HUES6 (cell line): ENCODE data around the gene GABRP.

Experiments
- H3K27ac ChIP-seq: 2 replicates; pipeline ENCODE4 v1.7.0; 2013; ENCODE audit warnings: low read depth, mild to moderate bottlenecking, low read length, inconsistent platforms
- H3K27me3 ChIP-seq: 2 replicates; pipeline ENCODE4 v1.6.1; 2013; ENCODE audit warnings: low read length; ENCODE audit not compliant: control insufficient read depth, insufficient read depth
- H3K36me3 ChIP-seq: 2 replicates; pipeline ENCODE4 v1.6.1; 2013; ENCODE audit warnings: low read length; ENCODE audit not compliant: control insufficient read depth, insufficient read depth
- H3K4me1 ChIP-seq: 2 replicates; pipeline ENCODE4 v1.6.1; 2013; ENCODE audit warnings: low read length; ENCODE audit not compliant: control insufficient read depth, insufficient read depth
- H3K4me3 ChIP-seq: 2 replicates; pipeline ENCODE4 v1.5.1; 2013; ENCODE audit warnings: low read depth, low read length
- H3K9ac ChIP-seq: one replicate; pipeline ENCODE4 v1.6.1; 2013; ENCODE audit warnings: mild to moderate bottlenecking, low read length
- H3K9me3 ChIP-seq: 2 replicates; pipeline ENCODE4 v1.6.1; 2013; ENCODE audit warnings: low read depth, low read length; ENCODE audit not compliant: control insufficient read depth, insufficient read depth

The GABRP gene

DNA sequence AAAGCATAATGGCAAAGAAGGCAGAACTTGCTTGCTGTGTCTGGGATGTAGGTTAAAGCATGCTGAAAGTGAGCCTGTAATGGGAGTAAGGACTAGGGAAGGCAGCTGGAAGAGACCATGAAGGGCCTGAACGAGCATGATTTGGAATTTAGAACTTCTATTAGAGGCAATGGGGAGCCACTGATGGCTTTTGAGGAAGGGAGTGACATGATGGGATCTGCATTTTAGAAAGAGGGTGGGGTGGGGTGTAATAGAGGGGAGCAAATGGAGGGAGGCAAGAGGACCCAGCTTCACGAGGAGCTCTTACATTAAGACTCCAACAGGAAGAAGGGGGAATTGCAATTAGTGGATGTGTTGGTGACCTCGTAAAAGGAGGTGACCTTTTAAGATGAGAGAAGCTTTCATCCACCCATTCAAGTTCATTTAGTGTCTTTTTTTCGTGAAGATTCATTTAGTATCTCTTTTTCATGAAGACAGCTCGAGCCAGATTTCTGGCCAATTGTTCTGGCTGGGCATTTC lies 13.6 kb upstream of the GABRP start:
- no peaks in the 10 kb centered on the region for H3K27me3 ChIP-seq

DNA sequence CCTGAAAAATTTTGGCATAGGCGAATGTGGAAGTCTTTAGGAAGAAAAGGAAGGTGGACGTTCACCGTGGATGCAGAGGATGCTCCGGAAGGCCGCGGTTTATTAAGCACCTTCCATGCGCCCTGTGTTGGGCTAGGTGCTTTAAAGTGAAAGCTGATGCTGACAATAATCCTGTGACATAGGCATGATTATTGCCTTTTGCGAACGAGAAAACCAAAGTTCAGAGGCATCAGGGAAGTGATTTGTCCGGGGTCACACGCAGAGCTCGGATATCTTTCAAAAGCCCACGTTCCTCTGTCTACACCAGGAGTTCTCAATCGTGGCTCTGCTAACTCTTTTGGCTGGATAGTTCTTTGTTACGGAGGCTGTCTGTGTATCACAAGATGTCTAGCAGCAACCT lies 12.0 kb upstream of the GABRP start:
- no peaks in the 10 kb centered on the region for H3K9me3 ChIP-seq
- no peak overlapping the region for H3K4me3 ChIP-seq
- H3K27ac ChIP-seq: no peak overlapping the region
- H3K9ac ChIP-seq: no peak overlapping the region
- no peaks in the 10 kb centered on the region for H3K36me3 ChIP-seq
- no peaks in the 10 kb centered on the region for H3K27me3 ChIP-seq
- peaks cover 37% of the 10 kb centered on the region for H3K4me1 ChIP-seq

More for the DNA sequence above, 13.6 kb upstream of the GABRP start:
- H3K27ac ChIP-seq: no peak overlapping the region
- no peaks in the 10 kb centered on the region for H3K9me3 ChIP-seq
- H3K4me3 ChIP-seq: no peak overlapping the region
- H3K4me1 ChIP-seq: peaks cover 33% of the 10 kb centered on the region
- no peaks in the 10 kb centered on the region for H3K36me3 ChIP-seq
- no peak overlapping the region for H3K9ac ChIP-seq

DNA sequence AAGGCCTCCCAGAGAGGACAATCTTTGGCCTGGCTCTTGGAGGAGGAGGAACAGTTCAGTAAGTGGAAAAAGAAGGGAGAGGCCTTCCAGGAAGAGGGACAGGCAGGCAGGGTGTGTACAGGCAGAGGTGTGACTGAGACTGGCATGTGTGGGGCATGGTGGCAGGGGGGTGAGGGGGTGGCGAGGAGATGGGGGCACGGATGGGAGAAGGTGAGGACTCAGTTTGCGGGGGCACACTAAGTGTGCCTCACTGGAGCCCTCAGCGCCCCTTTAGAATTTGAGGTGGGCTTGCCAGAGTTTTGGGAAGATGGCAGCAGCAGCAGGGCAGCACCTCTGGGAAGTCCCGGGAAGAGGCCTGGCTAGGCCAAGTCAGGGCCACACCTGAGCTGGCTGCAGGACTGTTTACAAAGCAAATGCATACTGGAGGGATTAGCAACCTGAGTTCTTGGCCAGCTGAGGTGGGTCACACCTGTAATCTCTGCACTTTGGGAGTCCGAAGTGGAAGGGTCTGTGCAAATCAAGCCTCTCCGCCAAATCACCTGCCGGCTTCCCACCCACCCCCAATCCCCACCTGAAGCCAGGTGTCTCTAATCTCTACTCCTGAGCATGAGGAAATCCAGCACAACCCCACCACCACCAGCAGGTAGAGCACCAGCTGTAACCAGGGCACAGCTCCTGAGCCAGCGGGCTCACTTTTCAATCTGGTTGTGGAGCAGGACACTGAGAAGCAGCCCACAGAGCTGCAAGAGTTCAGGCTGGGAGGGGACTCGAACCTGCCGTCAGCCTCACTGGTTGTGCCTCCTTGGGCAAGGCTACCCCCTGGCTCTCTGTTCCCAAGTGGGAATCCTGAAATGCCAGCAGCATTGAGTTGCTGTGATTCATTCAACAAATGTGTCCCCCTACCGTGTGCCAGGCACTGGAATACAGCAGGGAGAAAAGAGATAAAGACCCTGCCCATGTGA lies 10.2 kb upstream of the GABRP start:
- H3K4me3 ChIP-seq: no peak overlapping the region
- no peaks in the 10 kb centered on the region for H3K36me3 ChIP-seq
- H3K27ac ChIP-seq: no peak overlapping the region
- no peak overlapping the region for H3K9ac ChIP-seq
- H3K9me3 ChIP-seq: no peaks in the 10 kb centered on the region
- peaks cover 32% of the 10 kb centered on the region for H3K4me1 ChIP-seq
- no peaks in the 10 kb centered on the region for H3K27me3 ChIP-seq

DNA sequence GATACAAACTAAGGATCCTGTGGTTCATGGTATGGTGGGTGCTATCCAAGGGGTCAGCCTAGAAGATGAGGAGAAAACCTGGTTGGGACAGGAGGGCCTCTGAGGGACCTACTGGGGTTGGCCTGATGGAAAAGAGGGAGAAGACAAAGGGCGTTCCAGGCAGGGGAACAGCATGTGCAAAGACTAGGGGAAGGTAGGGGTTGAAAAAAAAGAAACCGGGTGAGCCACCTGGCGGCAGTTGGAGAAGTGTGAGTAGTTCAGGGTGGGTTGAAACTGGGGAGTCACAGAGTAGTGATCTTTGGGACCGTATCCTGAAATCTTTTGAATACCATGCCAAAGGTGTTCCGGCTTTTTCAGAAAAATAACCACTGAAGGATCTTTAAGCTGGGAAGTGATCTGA lies 8.7 kb upstream of the GABRP start:
- Histone ChIP-seq H3K4me3 (no peak overlapping the region), H3K4me1 (peaks cover 16% of the 10 kb centered on the region), H3K36me3 (no peaks in the 10 kb centered on the region), H3K9me3 (no peaks in the 10 kb centered on the region), H3K9ac (no peak overlapping the region), H3K27ac (no peak overlapping the region), H3K27me3 (no peaks in the 10 kb centered on the region)

DNA sequence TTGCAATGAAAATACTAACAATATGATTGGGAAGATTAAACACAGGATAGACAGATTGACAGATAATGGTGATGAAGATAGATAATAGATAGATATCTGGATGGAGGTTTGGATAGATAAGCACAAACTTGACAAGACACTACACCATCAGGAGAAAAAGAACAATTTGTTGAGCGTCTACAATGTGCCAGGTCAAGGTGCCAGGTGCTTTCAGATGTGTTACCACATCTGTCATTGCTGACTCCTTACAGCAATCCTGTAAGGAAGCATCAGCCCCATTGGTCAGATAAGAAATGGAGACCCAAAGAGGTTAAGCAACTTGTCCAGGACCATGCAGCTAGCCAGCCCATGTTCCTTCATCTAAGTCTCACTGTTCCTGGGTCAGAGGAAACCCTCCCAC lies 1.6 kb upstream of the GABRP start:
- H3K9me3 ChIP-seq: no peaks in the 10 kb centered on the region

DNA sequence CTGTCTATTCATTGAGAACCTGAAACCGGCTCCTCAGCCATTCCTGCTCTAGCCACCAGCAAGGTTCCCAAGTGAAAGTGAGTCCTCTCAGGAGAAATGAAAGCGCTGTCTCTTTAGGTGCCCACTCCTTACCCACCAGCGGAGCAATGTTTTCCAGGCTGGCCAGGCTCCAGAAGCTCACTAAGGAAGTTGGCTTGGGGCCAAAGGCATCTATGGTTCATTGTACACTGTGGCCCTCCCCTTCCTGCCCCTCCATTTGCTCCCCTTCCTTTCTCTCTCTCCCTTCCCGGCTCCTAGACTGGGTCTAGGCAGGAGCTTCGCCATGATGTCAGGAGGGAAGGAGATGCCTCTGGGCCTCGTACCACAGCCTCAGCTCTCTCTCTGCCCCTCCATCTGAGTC lies 1.1 kb upstream of the GABRP start:
- Histone ChIP-seq H3K36me3 (no peaks in the 10 kb centered on the region), H3K27ac (no peak overlapping the region), H3K27me3 (no peaks in the 10 kb centered on the region), H3K4me3 (no peak overlapping the region), H3K4me1 (peaks cover 8% of the 10 kb centered on the region; the same call in 1 of the 2 replicates), H3K9ac (no peak overlapping the region), H3K9me3 (no peaks in the 10 kb centered on the region)

More for the DNA sequence above, 1.6 kb upstream of the GABRP start:
- H3K27me3 ChIP-seq: no peaks in the 10 kb centered on the region
- H3K4me3 ChIP-seq: no peak overlapping the region
- H3K27ac ChIP-seq: no peak overlapping the region
- no peak overlapping the region for H3K9ac ChIP-seq
- peaks cover 10% of the 10 kb centered on the region; the same call in 1 of the 2 replicates for H3K4me1 ChIP-seq
- no peaks in the 10 kb centered on the region for H3K36me3 ChIP-seq

DNA sequence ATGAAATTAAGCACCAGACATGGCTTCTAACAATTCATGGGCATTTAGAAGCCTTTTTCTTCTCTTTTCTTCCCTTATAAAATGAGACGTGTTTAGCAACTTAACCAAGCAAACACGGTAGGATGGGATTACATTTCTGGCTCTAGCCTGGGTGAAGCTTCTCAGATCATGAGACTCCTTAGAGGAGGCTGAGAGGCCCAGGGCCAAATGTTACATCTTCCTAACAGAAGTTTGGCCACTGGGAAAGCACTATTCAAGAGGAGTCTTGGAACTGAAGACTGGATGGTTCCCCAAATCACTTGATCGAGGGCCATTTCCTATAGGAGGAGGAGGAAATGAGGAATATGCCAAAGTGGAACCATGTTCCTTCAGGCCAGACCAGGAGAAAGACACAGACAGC lies 1.9 kb downstream of the GABRP start:
- H3K9me3 ChIP-seq: no peaks in the 10 kb centered on the region
- no peak overlapping the region for H3K27ac ChIP-seq
- no peaks in the 10 kb centered on the region for H3K27me3 ChIP-seq
- H3K36me3 ChIP-seq: no peaks in the 10 kb centered on the region
- H3K4me3 ChIP-seq: no peak overlapping the region
- no peak overlapping the region for H3K9ac ChIP-seq
- peaks cover 7% of the 10 kb centered on the region; the same call in 1 of the 2 replicates for H3K4me1 ChIP-seq

DNA sequence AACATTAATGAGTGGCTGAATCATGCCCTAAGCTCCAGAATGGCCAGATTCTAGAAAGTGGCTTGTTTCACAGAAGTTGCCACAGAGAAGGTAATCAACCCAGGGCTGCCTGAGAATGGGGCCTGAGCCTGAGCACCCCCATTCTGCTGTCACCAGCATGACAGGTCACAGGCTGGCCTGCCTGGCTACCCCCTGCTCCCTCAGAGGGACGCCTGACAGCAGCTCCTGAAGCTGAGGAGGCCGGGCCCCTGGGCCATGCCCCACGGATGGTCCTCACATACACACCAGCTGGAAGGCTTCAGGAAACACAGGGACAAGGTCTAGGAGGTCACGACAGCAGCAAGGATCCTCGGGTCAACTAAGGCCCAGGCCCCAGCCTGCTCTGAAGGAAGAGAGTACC lies 3.7 kb downstream of the GABRP start:
- H3K9me3 ChIP-seq: no peaks in the 10 kb centered on the region
- H3K27me3 ChIP-seq: no peaks in the 10 kb centered on the region
- no peak overlapping the region for H3K4me3 ChIP-seq
- H3K4me1 ChIP-seq: peaks cover 16% of the 10 kb centered on the region; the same call in 1 of the 2 replicates
- no peak overlapping the region for H3K9ac ChIP-seq
- no peaks in the 10 kb centered on the region for H3K36me3 ChIP-seq
- no peak overlapping the region for H3K27ac ChIP-seq

DNA sequence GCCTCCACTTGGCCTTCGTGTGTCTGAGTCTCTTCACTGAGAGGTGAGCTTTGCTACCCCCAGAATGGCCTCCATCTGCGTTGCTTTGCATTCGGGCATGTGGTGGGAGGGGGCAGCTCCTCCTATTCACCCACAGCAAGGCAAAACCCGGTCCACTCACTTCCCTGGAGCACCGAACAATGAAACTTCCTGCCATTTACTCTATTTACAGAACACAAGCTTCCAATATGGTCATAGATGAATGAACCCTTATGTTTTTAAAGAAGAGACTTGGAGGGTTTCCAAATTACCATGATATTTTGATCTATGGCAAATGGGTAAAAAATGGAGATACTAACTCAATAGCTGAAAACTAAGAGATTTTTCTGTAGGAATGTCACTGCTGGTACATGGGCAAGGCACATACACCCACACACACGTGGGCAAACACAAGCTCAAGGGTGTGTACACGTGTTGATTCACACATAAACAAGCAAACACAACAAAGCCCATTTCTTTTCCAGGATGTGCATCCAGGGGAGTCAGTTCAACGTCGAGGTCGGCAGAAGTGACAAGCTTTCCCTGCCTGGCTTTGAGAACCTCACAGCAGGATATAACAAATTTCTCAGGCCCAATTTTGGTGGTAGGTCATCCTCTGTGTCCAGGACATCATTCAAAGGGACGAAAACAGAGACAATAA lies 5.2 kb downstream of the GABRP start:
- Histone ChIP-seq H3K27me3 (no peaks in the 10 kb centered on the region), H3K9me3 (no peaks in the 10 kb centered on the region), H3K9ac (no peak overlapping the region), H3K36me3 (no peaks in the 10 kb centered on the region), H3K27ac (no peak overlapping the region), H3K4me1 (peaks cover 12% of the 10 kb centered on the region; the same call in 1 of the 2 replicates), H3K4me3 (no peak overlapping the region)

DNA sequence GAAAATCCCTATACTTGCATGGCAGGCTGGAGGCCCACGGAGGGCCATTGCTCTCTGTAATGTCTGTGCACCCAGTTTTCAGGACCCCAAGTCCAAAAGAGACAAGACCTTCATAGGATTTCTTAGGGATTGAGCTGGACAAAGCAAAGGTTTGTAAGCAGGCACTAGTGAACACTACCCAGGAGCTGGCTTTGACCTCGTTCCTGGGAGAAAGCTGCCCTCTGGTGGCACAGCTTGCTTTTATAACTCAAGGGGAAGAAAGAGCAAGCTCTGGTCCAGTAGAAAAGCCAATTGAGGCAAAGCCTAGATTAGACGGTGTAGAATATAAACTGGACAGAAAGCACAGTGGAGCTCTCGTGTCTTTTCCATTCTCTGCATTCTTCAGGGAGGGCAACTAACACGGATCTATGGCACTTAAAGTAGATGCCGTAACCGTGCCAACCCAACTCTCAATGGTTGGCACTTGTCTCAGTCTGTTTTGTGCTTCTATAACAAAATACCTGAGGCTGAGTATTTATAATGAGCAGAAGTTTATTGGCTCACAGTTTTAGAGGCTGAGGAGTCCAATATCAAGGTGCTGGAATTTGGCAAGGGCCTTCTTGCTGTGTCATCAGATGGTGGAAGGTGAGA lies 7.9 kb downstream of the GABRP start:
- H3K9ac ChIP-seq: no peak overlapping the region
- H3K9me3 ChIP-seq: no peaks in the 10 kb centered on the region
- H3K36me3 ChIP-seq: no peaks in the 10 kb centered on the region
- no peaks in the 10 kb centered on the region for H3K27me3 ChIP-seq
- H3K4me1 ChIP-seq: peaks cover 9% of the 10 kb centered on the region; the same call in 1 of the 2 replicates
- H3K27ac ChIP-seq: no peak overlapping the region
- H3K4me3 ChIP-seq: no peak overlapping the region
